ENCODE data around the gene ETHE1. TPM values are rescaled to one million over a fixed set of nuclear protein-coding genes. Genes with fewer than 3 reads are reported as not detected.

ETHE1 gene
- polyA plus RNA-seq, 1 donor from 2014 or later, result 25.2 TPM

GRCh38 chr19:43464134-43464775, 62.7 kb downstream of the ETHE1 start:
- peak overlapping the region; percentile 77 to 99 (median 97) for H3K27ac Mint-ChIP-seq
- H3K36me3 Mint-ChIP-seq, result peaks cover 1% of the 10 kb centered on the region
- H3K27me3 Mint-ChIP-seq, result no peaks in the 10 kb centered on the region
- peak overlapping the region; percentile 92 to 97 (median 94) for H3K4me3 Mint-ChIP-seq
- peaks cover 0 to 7% (median 0%) of the 10 kb centered on the region in 3 donors for H3K4me1 Mint-ChIP-seq
- no peaks in the 10 kb centered on the region for H3K9me3 Mint-ChIP-seq

- no peaks in the 10 kb centered on the region for H3K9me3 Mint-ChIP-seq
- peaks cover 0 to 5% (median 0%) of the 10 kb centered on the region in 3 donors for H3K4me1 Mint-ChIP-seq
- H3K27ac Mint-ChIP-seq, result peak overlapping the region; percentile 77 to 99 (median 97)
These were observed 63.4 kb downstream of the ETHE1 start for GRCh38 chr19:43463381-43464133.

GRCh38 chr19:43462785-43463380, 64.1 kb downstream of the ETHE1 start:
- peak overlapping the region in 2 of 3 donors; percentile 77 to 99 for H3K27ac Mint-ChIP-seq
- H3K4me1 Mint-ChIP-seq, result peaks cover 0 to 3% (median 0%) of the 10 kb centered on the region in 3 donors
- peaks cover 1% of the 10 kb centered on the region for H3K36me3 Mint-ChIP-seq
- no peaks in the 10 kb centered on the region for H3K9me3 Mint-ChIP-seq
- no peaks in the 10 kb centered on the region for H3K27me3 Mint-ChIP-seq
- H3K4me3 Mint-ChIP-seq, result peak overlapping the region; percentile 92 to 97 (median 94)

More at GRCh38 chr19:43463381-43464133, 63.4 kb downstream of the ETHE1 start:
- Mint-ChIP-seq H3K27me3 (no peaks in the 10 kb centered on the region), H3K4me3 (peak overlapping the region; percentile 92 to 97 (median 94)), H3K36me3 (peaks cover 1% of the 10 kb centered on the region)

GRCh38 chr19:43462383-43462782, 64.6 kb downstream of the ETHE1 start:
- Mint-ChIP-seq H3K4me1 (peaks cover 0 to 3% (median 0%) of the 10 kb centered on the region in 3 donors), H3K36me3 (peaks cover 1% of the 10 kb centered on the region), H3K27me3 (no peaks in the 10 kb centered on the region), H3K9me3 (no peaks in the 10 kb centered on the region), H3K27ac (peak overlapping the region in 2 of 3 donors; percentile 44 to 64), H3K4me3 (peak overlapping the region in 2 of 4 donors; percentile 45 to 67)

- Mint-ChIP-seq H3K27me3 (no peaks in the 10 kb centered on the region), H3K9me3 (no peaks in the 10 kb centered on the region), H3K27ac (no peak overlapping the region), H3K4me1 (peaks cover 0 to 3% (median 0%) of the 10 kb centered on the region in 3 donors), H3K4me3 (peak overlapping the region in 1 of 4 donors; percentile 45), H3K36me3 (peaks cover 1% of the 10 kb centered on the region)
These were observed 65.7 kb downstream of the ETHE1 start for GRCh38 chr19:43461303-43461702.

- Mint-ChIP-seq H3K4me3 (no peak overlapping the region), H3K27ac (no peak overlapping the region)
These were observed 66.5 kb downstream of the ETHE1 start for GRCh38 chr19:43460362-43461016.

GRCh38 chr19:43457809-43458208, 69.2 kb downstream of the ETHE1 start:
- no peak overlapping the region for H3K27ac Mint-ChIP-seq
- H3K4me3 Mint-ChIP-seq, result no peak overlapping the region
- H3K27me3 Mint-ChIP-seq, result peaks cover 4% of the 10 kb centered on the region
- H3K36me3 Mint-ChIP-seq, result peaks cover 1% of the 10 kb centered on the region
- H3K4me1 Mint-ChIP-seq, result peaks cover 3 to 8% (median 5%) of the 10 kb centered on the region in 3 donors
- peaks cover 0 to under 1% (median under 1%) of the 10 kb centered on the region in 3 donors for H3K9me3 Mint-ChIP-seq

More at GRCh38 chr19:43460362-43461016, 66.5 kb downstream of the ETHE1 start:
- Mint-ChIP-seq H3K27me3 (peaks cover 4% of the 10 kb centered on the region), H3K9me3 (no peaks in the 10 kb centered on the region), H3K4me1 (peaks cover 3 to 6% (median 6%) of the 10 kb centered on the region in 3 donors), H3K36me3 (peaks cover 1% of the 10 kb centered on the region)

Other genes with a start within 250 kb of the ETHE1 start
- not detected for gene CD177, start 173.5 kb downstream of the ETHE1 start, polyA plus RNA-seq
- gene TEX101, start 112.3 kb downstream of the ETHE1 start, polyA plus RNA-seq, result not detected
- gene LYPD3, start 61.6 kb downstream of the ETHE1 start, polyA plus RNA-seq, result 0.25 TPM
- 6.8 TPM for gene PHLDB3, start 22.5 kb downstream of the ETHE1 start, polyA plus RNA-seq
- 2.9 TPM for gene ZNF575, start 6.0 kb upstream of the ETHE1 start, polyA plus RNA-seq
- gene XRCC1, start 48.3 kb upstream of the ETHE1 start, polyA plus RNA-seq, result 23.6 TPM
- not detected for gene PINLYP, start 48.6 kb upstream of the ETHE1 start, polyA plus RNA-seq
- gene IRGQ, start 68.9 kb upstream of the ETHE1 start, polyA plus RNA-seq, result 1.0 TPM
- 9.9 TPM for gene ZNF576, start 69.4 kb upstream of the ETHE1 start, polyA plus RNA-seq
- not detected for gene SRRM5, start 84.9 kb upstream of the ETHE1 start, polyA plus RNA-seq
- 15.4 TPM for gene ZNF428, start 92.4 kb upstream of the ETHE1 start, polyA plus RNA-seq
- not detected for gene CADM4, start 112.6 kb upstream of the ETHE1 start, polyA plus RNA-seq
- gene PLAUR, start 143.0 kb upstream of the ETHE1 start, polyA plus RNA-seq, result 1.3 TPM
- gene IRGC, start 188.9 kb upstream of the ETHE1 start, polyA plus RNA-seq, result not detected
- gene SMG9, start 227.8 kb upstream of the ETHE1 start, polyA plus RNA-seq, result 15.6 TPM

Data from IgD-negative memory B cell (primary cell).